NCI-H1436 treated with DMSO at 0.1 percent for 48 hours (cell line): Measurements from ENCODE around the gene AKR1D1.
A peak's percentile ranks its signal among the peaks of the same experiment; 100 is the strongest.
"Not testable (repeated sequence)": the region's sequence is repeated elsewhere in the genome, so short reads cannot be mapped to it uniquely, and the experiment has no call there.

ENCODE experiments used
- DNase-seq: peaks from one replicate; lab custom pipeline; 2025; lab: John Stamatoyannopoulos, UW

The AKR1D1 gene

DNA sequence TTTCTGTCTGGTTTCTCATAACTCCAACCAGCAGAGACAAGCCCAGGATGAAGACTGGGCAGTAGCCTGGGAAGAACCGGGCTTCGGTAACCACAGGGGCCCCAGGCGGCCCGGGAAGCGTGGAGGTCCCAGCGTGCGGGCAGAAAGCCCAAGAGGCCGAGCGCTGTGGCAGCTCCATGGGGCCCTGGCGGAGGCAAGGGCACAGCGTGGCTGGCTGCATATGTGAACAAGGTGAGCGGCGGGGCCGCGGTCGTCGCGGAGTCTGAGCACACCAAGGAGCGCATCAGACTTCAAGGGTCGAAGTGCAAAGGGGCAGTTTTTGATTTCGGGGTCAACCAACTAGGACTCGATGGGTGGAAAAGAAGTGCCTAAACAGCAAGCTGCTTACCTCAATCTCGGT lies 45.9 kb downstream of the AKR1D1 start:
- no peak for DNase-seq

DNA sequence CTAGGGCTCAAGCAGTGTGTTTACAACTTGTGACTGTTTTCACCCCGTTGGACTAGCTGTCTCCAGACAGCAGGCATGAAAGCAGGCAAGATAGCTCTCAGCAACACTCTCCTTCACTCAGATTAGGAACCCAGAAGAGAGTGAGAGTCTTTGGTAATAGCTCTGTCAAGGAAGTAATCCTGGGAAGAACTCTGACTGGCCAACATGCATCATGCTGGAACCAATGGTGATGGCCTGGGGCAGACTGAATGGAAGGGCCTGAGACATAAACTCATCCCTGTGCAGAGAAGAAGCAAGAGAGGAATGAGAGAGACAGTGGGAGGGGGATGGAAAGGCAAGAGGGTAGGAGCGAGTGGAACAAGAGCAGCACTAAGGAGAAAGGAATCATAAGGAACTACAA lies 48.9 kb downstream of the AKR1D1 start:
- DNase-seq, result no peak

DNA sequence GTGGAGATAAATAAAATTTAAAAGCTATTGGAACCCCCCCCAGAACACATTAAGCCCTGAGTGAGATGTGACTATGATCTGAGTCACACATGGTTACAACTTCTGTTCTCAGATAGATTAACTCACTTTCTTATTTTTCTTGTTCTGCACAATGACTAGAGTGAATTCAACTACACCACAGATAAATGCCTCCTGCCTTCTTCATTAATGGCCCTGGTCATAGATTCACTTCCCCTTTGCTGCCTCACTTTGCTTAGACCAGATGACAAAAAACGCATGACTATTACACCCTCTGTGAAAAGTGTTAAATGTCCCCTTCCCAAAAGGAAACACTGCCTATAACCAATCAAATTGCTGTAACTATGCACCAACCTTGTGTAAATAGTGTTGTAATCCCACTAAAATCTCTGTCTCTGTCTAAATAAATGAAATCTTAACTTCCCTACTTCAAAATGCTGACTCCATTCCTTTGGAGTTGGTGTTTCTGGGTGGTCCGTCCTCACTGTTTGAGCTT lies 49.4 kb downstream of the AKR1D1 start:
- DNase-seq, result no peak

DNA sequence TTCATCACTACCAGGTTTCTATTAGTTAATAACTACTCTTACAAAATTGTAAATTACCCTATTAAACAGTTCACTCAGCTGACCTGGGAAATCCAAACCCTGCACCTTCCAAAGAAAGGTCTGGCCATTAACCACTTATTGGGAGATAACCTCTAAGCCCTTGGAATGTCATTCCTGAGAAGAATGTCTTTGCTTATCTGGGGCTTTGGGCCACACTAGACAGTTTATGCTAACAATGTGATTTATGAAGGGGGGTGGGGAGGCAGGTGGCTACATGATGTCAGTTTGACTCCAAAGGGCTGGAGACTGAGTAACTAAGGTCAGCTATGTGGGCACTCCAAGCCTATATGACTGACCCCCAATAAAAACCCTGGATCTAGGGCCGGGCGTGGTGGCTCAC lies 50.7 kb downstream of the AKR1D1 start:
- no peak for DNase-seq

DNA sequence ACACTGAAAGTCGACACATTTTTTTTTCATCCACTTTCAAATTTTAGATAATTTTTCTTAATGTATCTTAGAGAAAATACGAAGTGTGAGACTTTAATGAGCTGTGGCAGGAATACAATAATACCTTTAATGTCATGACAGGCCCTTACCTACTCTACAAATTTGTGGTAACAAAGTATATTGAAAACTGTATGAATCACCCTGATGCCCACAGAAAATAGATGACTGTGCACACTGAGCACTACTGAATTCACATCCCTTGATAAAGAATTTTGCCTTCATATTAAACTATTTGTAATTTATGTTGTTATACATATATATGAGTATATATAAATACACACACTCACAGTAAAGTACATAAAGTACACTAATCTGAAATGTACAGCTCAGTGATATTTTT lies 51.7 kb downstream of the AKR1D1 start:
- DNase-seq, result no peak

DNA sequence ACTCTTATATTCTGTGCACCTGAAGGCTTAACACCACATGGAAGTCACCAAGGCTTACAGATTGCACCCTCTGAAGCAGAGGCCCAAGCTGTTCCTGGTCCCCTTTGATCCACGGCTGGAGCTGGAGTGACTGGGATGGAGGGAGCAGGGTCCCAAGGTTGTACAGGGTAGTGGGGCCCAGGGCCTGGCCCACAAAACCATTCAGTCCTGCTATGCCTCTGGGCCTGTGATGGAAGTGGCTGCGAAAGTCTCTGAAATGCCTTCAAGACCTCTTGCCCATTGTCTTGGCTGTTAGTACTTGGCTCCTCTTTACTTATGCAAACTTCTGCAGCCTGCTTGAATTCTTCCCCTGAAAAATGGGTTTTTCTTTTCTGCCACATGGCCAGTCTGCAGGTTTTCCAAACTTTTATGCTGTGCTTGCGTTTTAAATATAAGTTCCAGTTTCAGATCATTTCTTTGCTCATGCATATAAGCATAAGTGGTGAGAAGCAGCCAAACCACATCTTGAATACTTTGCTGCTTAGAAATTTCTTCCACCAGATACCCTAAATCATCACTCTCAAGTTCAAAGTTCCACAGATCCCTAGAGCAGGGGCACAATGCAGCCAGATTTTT lies 53.4 kb downstream of the AKR1D1 start:
- no peak for DNase-seq

DNA sequence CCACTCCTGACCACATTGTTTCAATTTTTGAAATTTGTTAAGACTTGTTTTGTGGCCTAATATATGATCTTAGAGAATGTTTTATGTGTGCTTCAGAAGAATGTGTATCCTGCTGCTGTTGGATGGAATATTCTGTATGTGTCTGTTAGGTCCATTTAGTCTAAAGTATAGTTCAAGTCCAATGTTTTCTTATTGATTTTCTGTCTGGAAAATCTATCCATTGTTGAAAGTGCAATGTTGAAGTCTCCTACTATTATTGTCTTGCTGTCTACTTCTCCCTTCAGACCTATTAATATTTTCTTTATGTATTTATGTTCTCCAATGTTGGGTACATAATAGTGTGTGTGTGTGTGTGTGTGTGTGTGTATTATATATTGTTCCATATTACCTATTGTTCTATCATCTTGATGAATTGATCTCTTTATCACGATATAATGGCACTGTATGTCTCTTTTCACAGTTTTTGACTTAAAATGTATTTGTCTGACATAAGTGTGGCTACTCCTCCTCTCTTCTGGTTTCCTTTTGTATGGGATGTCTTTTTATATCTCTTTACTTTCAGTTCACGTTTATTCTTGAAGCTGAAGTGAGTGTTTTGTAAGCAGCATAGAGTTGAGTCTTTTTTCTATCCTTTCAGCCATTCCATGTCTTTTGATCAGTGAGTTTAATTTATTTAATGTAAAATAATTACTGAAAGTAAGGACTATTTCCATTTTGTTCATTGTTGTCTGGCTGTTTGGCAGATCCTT lies 61.3 kb downstream of the AKR1D1 start:
- DNase-seq, result no peak

DNA sequence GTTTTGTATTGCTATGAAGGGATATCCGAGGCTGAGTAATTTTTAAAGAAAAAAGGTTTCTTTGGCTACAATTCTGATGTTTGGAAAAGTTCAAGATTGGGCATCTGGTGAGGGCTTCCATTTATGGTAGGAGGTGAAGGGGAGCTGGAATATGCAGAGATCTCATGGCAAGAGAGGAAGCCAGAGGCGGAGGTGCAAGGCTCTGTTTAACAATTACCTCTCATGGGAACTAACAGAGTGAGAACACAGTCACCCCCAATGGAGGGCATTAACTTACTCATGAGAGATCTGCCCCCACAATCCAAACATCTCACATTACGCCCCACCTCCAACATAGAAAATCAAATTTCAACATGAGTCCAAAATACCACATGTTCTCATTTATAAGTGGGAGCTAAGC lies 62.0 kb downstream of the AKR1D1 start:
- no peak for DNase-seq

DNA sequence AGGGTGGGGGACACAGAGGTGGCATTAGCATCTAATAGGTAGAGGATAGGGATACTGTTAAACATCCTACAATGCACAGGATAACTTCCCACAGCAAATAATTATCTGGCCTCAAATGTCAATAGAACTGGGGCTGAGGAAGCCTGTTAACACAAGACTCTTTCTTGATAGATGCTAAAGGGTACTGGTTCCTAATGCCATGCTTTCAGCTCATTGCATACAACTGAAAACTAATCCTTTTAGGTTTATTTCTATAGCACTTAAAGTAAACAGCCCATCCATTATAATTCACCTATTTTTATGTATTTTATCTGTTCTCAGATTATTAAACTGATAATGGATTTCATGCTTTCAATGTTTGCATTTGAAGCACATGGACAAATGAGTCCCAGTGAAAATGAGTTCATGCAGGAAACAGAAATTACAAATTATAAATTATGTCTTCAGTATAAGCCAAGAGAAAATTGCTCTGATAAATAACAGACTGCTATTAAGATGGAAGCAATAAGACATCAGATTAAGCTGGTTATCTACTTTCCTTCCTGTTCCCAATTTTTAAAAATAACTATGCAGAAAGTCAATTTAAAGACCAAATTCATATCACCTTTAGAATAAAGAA lies 66.4 kb downstream of the AKR1D1 start:
- DNase-seq, result no peak

DNA sequence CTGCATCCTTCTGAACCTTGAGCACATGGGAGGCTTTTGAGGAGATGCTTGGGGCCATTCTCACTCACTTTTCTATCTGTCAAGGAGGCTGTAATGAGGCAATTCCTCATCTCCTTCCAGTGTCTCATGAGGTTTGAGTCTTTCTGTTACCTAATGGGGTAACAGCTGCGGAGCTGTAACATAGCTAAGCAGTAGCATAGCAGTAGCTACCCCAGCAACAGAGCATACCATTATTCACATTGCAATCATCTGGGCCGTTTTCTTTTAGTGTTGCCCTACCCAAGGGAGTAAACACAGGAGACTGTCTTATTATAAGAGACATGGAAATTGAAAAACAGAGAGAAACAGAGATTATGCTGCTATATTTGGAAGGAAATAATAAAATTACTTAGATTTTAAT lies 68.7 kb downstream of the AKR1D1 start:
- DNase-seq, result no peak

DNA sequence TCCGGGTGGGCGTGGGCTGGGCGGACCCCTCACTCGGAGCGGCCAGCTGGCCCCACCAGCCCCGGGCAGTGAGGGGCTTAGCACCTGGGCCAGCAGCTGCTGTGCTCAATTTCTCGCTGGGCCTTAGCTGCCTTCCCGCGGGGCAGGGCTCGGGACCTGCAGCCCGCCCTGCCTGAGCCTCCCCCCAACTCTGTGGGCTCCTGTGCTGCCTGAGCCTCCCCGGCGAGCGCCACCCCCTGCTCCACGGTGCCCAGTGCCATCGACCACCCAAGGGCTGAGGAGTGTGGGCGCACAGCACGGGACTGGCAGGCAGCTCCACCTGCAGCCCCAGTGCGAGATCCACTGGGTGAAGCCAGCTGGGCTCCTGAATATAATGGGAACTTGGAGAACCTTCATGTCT lies 70.0 kb downstream of the AKR1D1 start:
- not testable (repeated sequence) for DNase-seq

DNA sequence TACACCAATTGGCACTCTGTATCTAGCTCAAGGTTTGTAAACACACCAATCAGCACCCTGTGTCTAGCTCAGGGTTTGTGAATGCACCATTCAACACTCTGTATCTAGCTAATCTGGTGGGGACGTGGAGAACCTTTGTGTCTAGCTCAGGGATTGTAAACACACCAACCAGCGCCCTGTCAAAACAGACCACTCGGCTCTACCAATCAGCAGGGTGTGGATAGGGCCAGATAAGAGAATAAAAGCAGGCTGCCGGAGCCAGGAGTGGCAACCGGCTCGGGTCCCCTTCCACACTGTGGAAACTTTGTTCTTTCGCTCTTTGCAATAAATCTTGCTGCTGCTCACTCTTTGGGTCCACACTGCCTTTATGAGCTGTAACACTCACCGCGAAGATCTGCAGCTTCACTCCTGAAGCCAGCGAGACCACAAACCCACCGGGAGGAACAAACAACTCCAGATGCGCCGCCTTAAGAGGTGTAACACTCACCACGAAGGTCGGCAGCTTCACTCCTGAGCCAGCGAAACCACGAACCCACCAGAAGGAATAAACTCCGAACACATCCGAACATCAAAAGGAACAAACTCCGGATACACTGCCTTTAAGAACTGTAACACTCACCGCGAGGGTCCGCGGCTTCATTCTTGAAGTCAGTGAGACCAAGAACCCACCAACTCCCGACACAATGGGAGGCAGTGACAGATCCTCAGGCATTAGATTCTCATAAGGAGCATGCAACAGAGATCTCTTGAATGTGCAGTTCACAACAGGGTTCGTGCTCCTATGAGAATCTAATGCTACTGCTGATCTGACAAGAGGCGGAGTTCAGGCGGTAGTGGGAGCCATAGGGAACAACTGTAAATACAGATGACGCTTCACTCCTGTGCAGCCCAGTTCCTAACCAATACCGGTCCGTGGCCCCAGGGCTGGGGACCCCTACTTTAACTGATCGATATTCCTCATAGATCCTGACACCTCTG lies 70.8 kb downstream of the AKR1D1 start:
- DNase-seq, result not testable (repeated sequence)

DNA sequence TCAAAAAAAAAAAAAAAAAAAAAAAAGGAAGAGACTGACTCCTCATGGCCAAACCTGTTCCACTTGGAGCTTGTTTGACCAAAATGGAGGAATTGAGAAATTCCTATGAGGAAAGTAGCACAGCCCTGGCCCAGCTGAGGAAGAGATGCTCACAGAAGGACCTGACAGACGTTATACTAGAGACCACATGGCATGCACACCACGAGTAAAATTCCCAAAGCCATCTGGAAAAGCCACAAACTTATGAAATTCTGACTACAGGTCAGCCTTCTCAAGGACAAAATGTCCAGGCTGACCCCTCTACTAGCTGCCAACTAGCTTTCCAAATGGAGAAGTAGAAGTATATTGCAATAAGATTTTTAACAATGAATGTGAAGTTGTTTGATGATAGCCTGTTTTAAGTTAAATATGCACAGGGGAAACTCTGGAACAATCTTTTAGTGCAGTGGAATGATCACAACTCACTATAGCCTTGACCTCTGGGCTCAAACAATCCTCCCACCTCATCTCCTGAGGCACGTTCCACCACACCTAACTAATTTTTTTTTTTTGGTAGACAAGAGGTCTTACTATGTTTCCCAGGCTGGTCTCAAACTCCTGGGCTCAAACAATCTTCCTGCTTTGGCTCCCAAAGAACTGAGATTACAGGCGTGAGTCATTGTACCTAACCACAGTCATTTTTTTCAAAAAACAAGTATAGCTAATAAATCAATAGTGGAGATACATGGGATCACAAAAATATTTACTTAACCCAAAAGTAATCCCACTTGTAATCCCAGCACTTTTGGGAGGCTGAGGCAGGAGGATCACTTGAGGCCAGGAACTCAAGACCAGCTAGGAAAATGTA lies 75.7 kb downstream of the AKR1D1 start:
- no peak for DNase-seq

DNA sequence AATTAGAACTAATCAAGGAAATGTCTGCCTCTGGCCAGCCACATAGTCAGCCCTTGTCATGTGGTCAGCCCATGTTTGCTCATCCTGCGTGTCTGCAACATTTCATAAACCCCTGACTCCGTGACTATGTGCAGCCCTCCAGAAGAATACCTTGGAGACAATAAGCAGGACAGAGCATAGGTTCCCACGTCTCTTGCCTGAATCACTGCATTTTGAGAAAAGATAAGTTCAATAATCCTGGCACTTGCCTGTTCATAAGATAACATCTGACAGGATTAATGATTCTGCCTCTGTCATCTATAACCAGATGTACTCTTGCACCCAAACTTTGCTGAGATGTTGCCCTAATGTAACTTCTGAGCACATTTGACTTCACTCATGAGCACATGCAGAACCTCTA lies 78.4 kb downstream of the AKR1D1 start:
- no peak for DNase-seq

DNA sequence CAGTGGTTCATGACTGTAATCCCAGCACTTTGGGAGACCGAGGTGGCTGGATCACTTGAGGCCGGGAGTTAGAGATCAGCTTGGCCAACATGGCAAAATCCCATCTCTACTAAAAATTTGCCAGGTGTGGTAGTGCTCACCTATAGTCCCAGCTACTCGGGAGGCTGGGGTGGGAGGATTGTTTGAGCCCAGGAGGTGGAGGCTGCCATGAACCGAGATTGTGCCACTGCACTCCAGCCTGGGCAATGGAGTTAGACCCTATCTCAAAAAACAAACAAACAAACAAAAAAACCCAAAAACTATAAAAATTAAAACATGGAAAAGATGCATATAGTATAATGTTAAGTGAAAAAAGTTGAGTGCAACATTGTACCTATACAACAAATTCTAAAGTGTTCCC lies 81.4 kb downstream of the AKR1D1 start:
- no peak for DNase-seq

DNA sequence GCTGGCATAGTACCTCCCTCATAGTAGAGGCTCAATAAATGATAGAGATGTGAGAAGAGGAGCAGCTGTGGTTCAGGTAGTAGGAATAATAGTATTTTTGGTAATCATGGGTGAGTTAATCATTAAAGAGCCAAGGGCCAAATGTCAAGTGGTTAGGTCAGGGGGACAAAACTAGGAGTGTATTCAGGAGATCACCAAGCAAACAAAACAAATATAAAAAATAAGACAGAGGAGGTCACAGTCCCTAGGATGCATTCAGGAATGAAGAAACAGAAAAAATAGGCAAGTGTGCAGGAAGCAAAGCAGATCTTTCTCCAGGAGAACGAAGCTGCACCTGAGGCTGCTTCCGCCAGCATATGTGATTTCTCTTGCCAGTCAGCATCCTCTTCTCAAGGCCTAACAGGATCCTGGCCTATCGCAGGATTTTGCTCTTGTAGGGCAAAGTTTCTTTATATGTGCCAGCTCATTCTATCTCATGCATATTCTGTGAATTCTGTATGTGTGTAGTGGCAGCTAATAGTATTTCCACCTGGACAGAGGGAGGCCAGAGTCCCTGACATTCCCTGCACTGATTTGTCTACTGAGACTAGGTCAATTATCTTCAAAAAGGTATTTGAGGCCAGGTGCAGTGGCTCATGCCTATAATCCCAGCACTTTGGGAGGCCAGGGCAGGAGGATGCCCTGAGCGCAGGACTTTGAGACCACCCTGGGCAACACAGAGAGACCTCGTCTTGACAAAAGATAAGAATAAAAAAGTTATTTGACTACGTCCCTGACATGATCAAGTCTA lies 82.7 kb downstream of the AKR1D1 start:
- DNase-seq, result no peak

DNA sequence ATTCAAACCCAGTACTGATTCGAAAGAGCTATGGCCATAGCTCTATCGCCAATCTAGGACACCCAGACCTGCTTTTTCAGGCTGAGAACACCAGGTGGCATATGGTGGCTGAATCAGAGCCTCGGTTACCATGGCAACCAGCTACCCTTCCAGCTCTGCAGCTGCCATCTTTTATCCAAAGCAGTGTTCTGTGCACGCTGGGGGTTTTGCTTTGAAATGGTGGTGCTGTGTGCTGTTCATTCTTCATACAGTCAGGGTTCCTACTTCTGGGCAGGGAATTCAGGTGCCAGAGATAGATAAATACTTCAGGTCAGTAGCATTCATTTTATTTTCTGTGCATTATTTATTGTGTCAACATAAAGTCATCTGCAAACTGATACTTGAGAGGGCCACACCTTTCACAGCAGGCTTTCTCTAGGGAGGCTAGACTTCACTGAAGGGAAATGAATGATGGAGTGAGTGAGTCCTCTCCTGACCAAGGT lies 85.4 kb downstream of the AKR1D1 start:
- DNase-seq, result peak; percentile 74

DNA sequence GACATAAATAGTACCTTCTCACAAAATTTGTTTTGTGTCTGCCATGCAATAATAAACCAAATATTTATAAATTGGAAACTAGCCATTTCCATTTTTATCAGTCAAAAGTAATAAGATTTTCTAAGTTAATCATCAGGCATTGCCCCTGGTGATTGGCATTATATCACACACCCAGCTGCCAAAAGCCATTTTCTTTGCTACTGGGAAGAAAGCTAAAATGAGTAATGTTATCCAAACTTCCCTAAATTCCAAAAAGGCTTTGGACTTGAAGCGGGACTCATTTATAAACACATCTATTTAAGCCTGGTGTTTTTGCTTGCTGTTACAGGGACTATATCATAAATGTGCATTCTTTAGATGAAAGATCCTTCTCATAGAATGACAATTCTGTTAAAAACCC lies 86.0 kb downstream of the AKR1D1 start:
- DNase-seq, result no peak

DNA sequence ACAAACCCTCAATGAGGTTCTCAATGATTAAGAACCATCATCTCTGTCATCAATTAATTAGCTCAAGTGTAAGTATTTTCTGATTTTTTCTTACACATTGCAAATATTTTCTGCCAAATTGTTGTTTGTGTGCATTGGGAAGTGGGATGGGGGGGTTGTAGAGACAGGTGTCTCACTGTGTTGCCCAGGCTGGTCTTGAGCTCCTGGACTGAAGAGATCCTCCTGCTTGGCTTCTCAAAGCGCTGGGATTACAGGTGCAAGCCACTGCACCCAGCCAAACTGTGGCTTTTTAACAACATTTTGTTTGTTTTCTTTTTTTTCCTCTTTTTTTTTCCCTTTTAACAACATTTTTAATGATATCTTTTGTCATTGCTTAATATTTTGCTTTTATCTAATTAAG lies 87.5 kb downstream of the AKR1D1 start:
- no peak for DNase-seq

DNA sequence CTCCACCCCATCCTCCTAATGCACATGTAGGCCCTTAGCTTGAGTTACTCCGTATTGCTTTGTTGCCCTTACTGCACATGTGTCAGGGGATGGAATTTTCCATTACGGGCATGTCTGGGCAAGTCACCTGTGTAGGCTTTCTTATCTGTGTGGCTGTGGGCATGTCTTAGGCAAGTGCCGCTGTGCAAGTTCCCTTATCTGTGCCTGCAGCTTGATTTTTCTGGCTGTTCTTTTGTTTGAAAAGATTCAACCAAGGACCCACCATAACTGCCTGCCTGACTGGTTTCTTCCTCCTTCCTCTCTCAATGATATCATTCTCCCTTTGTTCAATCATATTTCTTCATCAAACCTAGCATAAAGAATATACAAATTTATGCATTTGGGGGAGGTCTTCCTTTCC lies 88.5 kb downstream of the AKR1D1 start:
- no peak for DNase-seq
